GM12872 (cell line): ENCODE data around the gene EPM2AIP1.

Source experiments
- CTCF ChIP-seq: IDR thresholded peaks from 3 replicates; pipeline ENCODE4 v1.5.1; 2011; ENCODE audit warnings: low read depth, mild to moderate bottlenecking, low read length, moderate library complexity; ENCODE audit not compliant: insufficient read depth

EPM2AIP1 gene

GRCh38 chr3:36991147-36991546 lies 1.8 kb downstream of the EPM2AIP1 start:
- no peak for TF ChIP-seq CTCF

- no peak for TF ChIP-seq CTCF
These were observed 3.4 kb downstream of the EPM2AIP1 start for GRCh38 chr3:36989568-36989967.

GRCh38 chr3:36989005-36989404 lies 3.9 kb downstream of the EPM2AIP1 start:
- no peak for TF ChIP-seq CTCF

GRCh38 chr3:36988356-36988755 lies 4.6 kb downstream of the EPM2AIP1 start:
- no peak for TF ChIP-seq CTCF

GRCh38 chr3:36981006-36981405 lies 11.9 kb downstream of the EPM2AIP1 start:
- no peak for TF ChIP-seq CTCF

GRCh38 chr3:36973139-36973538 lies 19.8 kb downstream of the EPM2AIP1 start:
- TF ChIP-seq CTCF, result no peak

- no peak for TF ChIP-seq CTCF
These were observed 20.8 kb downstream of the EPM2AIP1 start for GRCh38 chr3:36972163-36972562.
